K562 (cell line): ENCODE results near the gene HSBP1L1. TPM values are rescaled to one million over a fixed set of nuclear protein-coding genes. Genes with fewer than 3 reads are reported as not detected.
"Not testable (repeated sequence)": the region's sequence is repeated elsewhere in the genome, so short reads cannot be mapped to it uniquely, and the experiment has no call there.

Experiments used
- ATAC-seq: fragments of 200-7000 bp; cut with Tn5 transposase; 3 replicates; pipeline ENCODE4 v1.9.1; 2020; ENCODE audit warnings: moderate library complexity
- BruUV-seq: library from RNA; stranded (reverse); fragments of 400-500 nt; replicated peaks from 2 replicates; lab custom pipeline; 2021; lab: Mats Ljungman, UMichigan
- CTCF ChIA-PET: fragments of 300-600 bp; formaldehyde crosslinking; extraction: SDS; loops from one replicate; lab custom pipeline; 2021; ENCODE audit warnings: low intra/inter-chr PET ratio; lab: Yijun Ruan, JAX
- POLR2A ChIA-PET: fragments of 300-600, 350-650 bp; sonication (Branson Sonifier 250); formaldehyde crosslinking; extraction: SDS; loops from one replicate; lab custom pipeline; 2021; ENCODE audit warnings: antibody characterized with exemption, inconsistent platforms; lab: Yijun Ruan, JAX
- DNase-seq, 4 experiments: peaks; one replicate each; pipeline versions ENCODE4 v3.0.0 to v3.0.0-alpha.2; 2011 to 2018; ENCODE audit warnings: low spot score in 3 of 4, mixed read lengths in 3 of 4; ENCODE audit errors: extremely low read depth in 1 of 4
- FAIRE-seq: peaks from 2 replicates; lab custom pipeline; 2011; peaks lifted over from hg19 to GRCh38; lab: Jason Lieb, UNC
- H2AFZ ChIP-seq: 2 replicates; pipeline ENCODE4 v1.6.0; 2011; ENCODE audit warnings: low read depth, low read length, control low read depth, inconsistent platforms
- H3K27ac ChIP-seq: fragments of 200-600 bp; 3 replicates; pipeline ENCODE4 v1.8.0; 2011; ENCODE audit warnings: low read depth, mild to moderate bottlenecking, control low read depth, inconsistent platforms, low read length, moderate library complexity, mixed read lengths; ENCODE audit errors: extremely low read depth
- H3K27me3 ChIP-seq, 2 experiments: fragments of 300-600 bp in 1 of 2; 2 replicates in 1 of 2; 3 replicates in 1 of 2; pipeline versions ENCODE4 v1.6.0 to v1.8.0; 2011; ENCODE audit warnings: inconsistent platforms in 2 of 2, low read length in 2 of 2, mild to moderate bottlenecking in 1 of 2, mixed read lengths in 1 of 2, moderate library complexity in 1 of 2; ENCODE audit not compliant: control insufficient read depth in 2 of 2, insufficient read depth in 2 of 2
- H3K36me3 ChIP-seq: fragments of 300-600 bp; 3 replicates; pipeline ENCODE4 v1.8.0; 2011; ENCODE audit warnings: mild to moderate bottlenecking, low read length, inconsistent platforms; ENCODE audit not compliant: control insufficient read depth, insufficient read depth
- H3K4me1 ChIP-seq, 2 experiments: fragments of 200-600 bp in 1 of 2; replicated peaks in 1 of 2; 2 replicates in 1 of 2; 3 replicates in 1 of 2; pipeline versions ENCODE4 v1.5.1 to v1.8.0; 2011; ENCODE audit warnings: inconsistent platforms in 2 of 2, low read length in 2 of 2, mild to moderate bottlenecking in 1 of 2, mixed read lengths in 1 of 2, moderate library complexity in 1 of 2; ENCODE audit not compliant: control insufficient read depth in 2 of 2, insufficient read depth in 2 of 2
- H3K4me2 ChIP-seq: 2 replicates; pipeline ENCODE4 v1.6.1; 2011; ENCODE audit warnings: low read length, control low read depth, inconsistent platforms, mixed read lengths; ENCODE audit not compliant: insufficient read depth
- H3K4me3 ChIP-seq: fragments of 200-600 bp; sonication (generic), shearing (Covaris generic); 2 replicates; pipeline ENCODE4 v1.5.1; 2016; ENCODE audit warnings: control low read depth, inconsistent platforms
- H3K79me2 ChIP-seq: fragments of 200-600 bp; 3 replicates; pipeline ENCODE4 v1.8.0; 2011; ENCODE audit warnings: low read length, inconsistent platforms; ENCODE audit not compliant: control insufficient read depth, insufficient read depth
- H3K9ac ChIP-seq, 2 experiments: 2 replicates each; pipeline versions ENCODE4 v1.6.0 to v1.6.1; 2011; ENCODE audit warnings: low read depth in 2 of 2, low read length in 2 of 2, control low read depth in 1 of 2, inconsistent platforms in 1 of 2, mild to moderate bottlenecking in 1 of 2, mixed read lengths in 1 of 2; ENCODE audit not compliant: insufficient read depth in 1 of 2
- H3K9me1 ChIP-seq: one replicate; pipeline ENCODE4 v1.6.0; 2011; ENCODE audit warnings: inconsistent platforms, mild to moderate bottlenecking, low read length, moderate library complexity; ENCODE audit not compliant: control insufficient read depth, insufficient read depth
- H3K9me3 ChIP-seq: replicated peaks from 2 replicates; pipeline ENCODE4 v1.5.1; 2011; ENCODE audit warnings: low read depth, low read length, inconsistent platforms; ENCODE audit not compliant: control insufficient read depth, insufficient read depth
- H4K20me1 ChIP-seq: replicated peaks from 2 replicates; pipeline ENCODE4 v1.6.1; 2011; ENCODE audit warnings: low read length, inconsistent platforms, mixed read lengths; ENCODE audit not compliant: control insufficient read depth, insufficient read depth
- ARID1B ChIP-seq: fragments of 450-650 bp; IDR thresholded peaks from 2 replicates; pipeline ENCODE4 v1.6.1; 2016; ENCODE audit warnings: antibody characterized with exemption, mild to moderate bottlenecking, inconsistent platforms
- CBFA2T3 ChIP-seq: fragments of 450-650 bp; IDR thresholded peaks from 2 replicates; pipeline ENCODE4 v1.6.1; 2017
- EP300 ChIP-seq: IDR thresholded peaks from 2 replicates; pipeline ENCODE4 v1.6.1; 2012; ENCODE audit warnings: low read length, improper control_type of control experiment
- FOSL1 ChIP-seq: fragments of 200-800 bp; sonication (Bioruptor generic); conservative IDR thresholded peaks from 2 replicates; pipeline ENCODE4 v1.6.1; 2016; ENCODE audit warnings: missing genetic modification characterization, missing compliant biosample characterization
- MAFK ChIP-seq: IDR thresholded peaks from 2 replicates; pipeline ENCODE4 v1.6.1; 2011; ENCODE audit warnings: low read length, improper control_type of control experiment
- MTA2 ChIP-seq: fragments of 450-650 bp; IDR thresholded peaks from 2 replicates; pipeline ENCODE4 v1.6.1; 2016; ENCODE audit warnings: low read depth
- NCOR1 ChIP-seq: fragments of 450-650 bp; IDR thresholded peaks from 2 replicates; pipeline ENCODE4 v1.6.1; 2016; ENCODE audit warnings: mild to moderate bottlenecking, moderate library complexity
- TAL1 ChIP-seq: fragments of 450-650 bp; IDR thresholded peaks from 2 replicates; pipeline ENCODE4 v1.6.1; 2016; ENCODE audit warnings: mild to moderate bottlenecking
- TCF3 ChIP-seq: sonication (generic); formaldehyde crosslinking; IDR thresholded peaks from 2 replicates; pipeline ENCODE4 v1.4.0; 2020; ENCODE audit warnings: mild to moderate bottlenecking, missing genetic modification reagents
- TEAD4 ChIP-seq, 2 experiments: sonication (generic) in 1 of 2; formaldehyde crosslinking in 1 of 2; IDR thresholded peaks; 2 replicates each; pipeline versions ENCODE4 v1.6.1 to v1.8.0; 2012 to 2022; ENCODE audit warnings: borderline replicate concordance in 1 of 2, inconsistent platforms in 1 of 2, low read length in 1 of 2, mild to moderate bottlenecking in 1 of 2, missing genetic modification reagents in 1 of 2
- WGBS: fragments of 100-300 bp; shearing (Covaris generic); methylation state at CpG from one replicate; pipeline ENCODE4 v1.1.6; 2016; ENCODE audit warnings: low coverage, mixed read lengths; ENCODE audit not compliant: insufficient coverage; ENCODE audit errors: missing lambda C conversion rate; 5-methylcytosine and 5-hydroxymethylcytosine counted together
- in situ Hi-C: fragments of 300-500 bp; cut with MboI; formaldehyde crosslinking; loops from 4 replicates; pipeline ENCODE4 v1.15.0; 2018; ENCODE audit warnings: inconsistent platforms, mixed read lengths
- intact Hi-C: fragments of 100-400 bp; cut with micrococcal nuclease; formaldehyde crosslinking; loops from 2 replicates; pipeline ENCODE4 v1.14.2; 2022
- polyA plus RNA-seq, 8 experiments: library from polyadenylated mRNA; depleted of rRNA in 4 of 8; stranded (reverse) in 5 of 8; unstranded in 3 of 8; fragments of >200 nt; fragmentation: Nextera tagmentation in 2 of 8; fragmentation: Illumina TruSeq in 1 of 8; extraction: Ambion mirVana in 2 of 8; extraction: Trizol in 1 of 8; gene quantifications; 2 replicates each; pipeline versions ENCODE4 v1.2.1 to v1.2.3, GENCODE V29; 2011 to 2014; ENCODE audit warnings: inconsistent platforms in 1 of 8, missing spikeins in 1 of 8
- total RNA-seq, 7 experiments: library from RNA; depleted of rRNA in 6 of 7; stranded (reverse); fragments of >200 nt in 6 of 7; fragmentation: Illumina TruSeq in 2 of 7; extraction: Trizol in 2 of 7; gene quantifications; 2 replicates each; pipeline versions ENCODE4 v1.2.1 to v1.2.3, GENCODE V29; 2011 to 2021; ENCODE audit warnings: low replicate concordance in 1 of 7
- TF ChIP-seq, protein P1 (sequence below): fragments of 250-450 bp; sonication (Bioruptor Pico); IDR thresholded peaks from 2 replicates; pipeline ENCODE4 v1.6.1; 2021; ENCODE audit warnings: mild to moderate bottlenecking
- TF ChIP-seq, protein P2 (sequence below): fragments of 450-650 bp; IDR thresholded peaks from 2 replicates; pipeline ENCODE4 v1.6.1; 2014; ENCODE audit warnings: low read depth, mild to moderate bottlenecking, moderate library complexity, borderline replicate concordance
- TF ChIP-seq, protein P3 (sequence below): sonication (generic); formaldehyde crosslinking; IDR thresholded peaks from 2 replicates; pipeline ENCODE4 v1.8.0; 2022; ENCODE audit warnings: mild to moderate bottlenecking, low read depth, missing genetic modification reagents
- TF ChIP-seq, protein P4 (sequence below): IDR thresholded peaks from 2 replicates; pipeline ENCODE4 v1.6.1; 2012; ENCODE audit warnings: low read depth, low read length, improper control_type of control experiment, borderline replicate concordance
- TF ChIP-seq, protein P5 (sequence below): sonication (generic); IDR thresholded peaks from 2 replicates; pipeline ENCODE4 v1.6.1; 2016

Gene HSBP1L1
- total and polyA plus RNA-seq, 9 of the 15 experiments (the other 6 are each of a cell fraction or from before 2014, with no cell fraction given), result 0.24 to 0.36 TPM; not detected in 7

DNA sequence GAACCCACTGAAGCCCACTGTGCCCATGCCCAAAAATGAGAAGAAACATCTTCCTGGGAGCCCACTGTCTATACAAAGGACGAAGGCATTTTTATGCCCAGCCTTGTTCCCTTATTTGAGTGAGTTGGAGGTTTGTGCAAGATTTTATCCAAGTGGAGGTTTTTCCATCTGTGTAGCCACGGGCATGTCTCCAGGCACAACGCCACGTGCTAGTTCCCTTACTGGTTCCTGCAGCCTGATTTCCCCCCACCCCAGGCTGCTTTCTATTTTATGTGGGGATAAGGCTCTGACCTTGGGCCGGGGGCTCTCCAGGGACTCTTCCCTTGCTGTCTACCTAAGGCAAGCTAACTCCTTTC lies 46.1 kb downstream of the HSBP1L1 start (continued):
- TF ChIP-seq, protein P1, sequence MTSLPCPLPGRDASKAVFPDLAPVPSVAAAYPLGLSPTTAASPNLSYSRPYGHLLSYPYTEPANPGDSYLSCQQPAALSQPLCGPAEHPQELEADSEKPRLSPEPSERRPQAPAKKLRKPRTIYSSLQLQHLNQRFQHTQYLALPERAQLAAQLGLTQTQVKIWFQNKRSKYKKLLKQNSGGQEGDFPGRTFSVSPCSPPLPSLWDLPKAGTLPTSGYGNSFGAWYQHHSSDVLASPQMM (CRISPR knock-in tag), result no peak
- TF ChIP-seq, protein P2, sequence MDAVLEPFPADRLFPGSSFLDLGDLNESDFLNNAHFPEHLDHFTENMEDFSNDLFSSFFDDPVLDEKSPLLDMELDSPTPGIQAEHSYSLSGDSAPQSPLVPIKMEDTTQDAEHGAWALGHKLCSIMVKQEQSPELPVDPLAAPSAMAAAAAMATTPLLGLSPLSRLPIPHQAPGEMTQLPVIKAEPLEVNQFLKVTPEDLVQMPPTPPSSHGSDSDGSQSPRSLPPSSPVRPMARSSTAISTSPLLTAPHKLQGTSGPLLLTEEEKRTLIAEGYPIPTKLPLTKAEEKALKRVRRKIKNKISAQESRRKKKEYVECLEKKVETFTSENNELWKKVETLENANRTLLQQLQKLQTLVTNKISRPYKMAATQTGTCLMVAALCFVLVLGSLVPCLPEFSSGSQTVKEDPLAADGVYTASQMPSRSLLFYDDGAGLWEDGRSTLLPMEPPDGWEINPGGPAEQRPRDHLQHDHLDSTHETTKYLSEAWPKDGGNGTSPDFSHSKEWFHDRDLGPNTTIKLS, result no peak
- TF ChIP-seq, protein P3, sequence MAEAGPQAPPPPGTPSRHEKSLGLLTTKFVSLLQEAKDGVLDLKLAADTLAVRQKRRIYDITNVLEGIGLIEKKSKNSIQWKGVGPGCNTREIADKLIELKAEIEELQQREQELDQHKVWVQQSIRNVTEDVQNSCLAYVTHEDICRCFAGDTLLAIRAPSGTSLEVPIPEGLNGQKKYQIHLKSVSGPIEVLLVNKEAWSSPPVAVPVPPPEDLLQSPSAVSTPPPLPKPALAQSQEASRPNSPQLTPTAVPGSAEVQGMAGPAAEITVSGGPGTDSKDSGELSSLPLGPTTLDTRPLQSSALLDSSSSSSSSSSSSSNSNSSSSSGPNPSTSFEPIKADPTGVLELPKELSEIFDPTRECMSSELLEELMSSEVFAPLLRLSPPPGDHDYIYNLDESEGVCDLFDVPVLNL (CRISPR knock-in tag), result no peak
- TF ChIP-seq FOSL1 (tag) (peak; percentile 50), MAFK (no peak)

DNA sequence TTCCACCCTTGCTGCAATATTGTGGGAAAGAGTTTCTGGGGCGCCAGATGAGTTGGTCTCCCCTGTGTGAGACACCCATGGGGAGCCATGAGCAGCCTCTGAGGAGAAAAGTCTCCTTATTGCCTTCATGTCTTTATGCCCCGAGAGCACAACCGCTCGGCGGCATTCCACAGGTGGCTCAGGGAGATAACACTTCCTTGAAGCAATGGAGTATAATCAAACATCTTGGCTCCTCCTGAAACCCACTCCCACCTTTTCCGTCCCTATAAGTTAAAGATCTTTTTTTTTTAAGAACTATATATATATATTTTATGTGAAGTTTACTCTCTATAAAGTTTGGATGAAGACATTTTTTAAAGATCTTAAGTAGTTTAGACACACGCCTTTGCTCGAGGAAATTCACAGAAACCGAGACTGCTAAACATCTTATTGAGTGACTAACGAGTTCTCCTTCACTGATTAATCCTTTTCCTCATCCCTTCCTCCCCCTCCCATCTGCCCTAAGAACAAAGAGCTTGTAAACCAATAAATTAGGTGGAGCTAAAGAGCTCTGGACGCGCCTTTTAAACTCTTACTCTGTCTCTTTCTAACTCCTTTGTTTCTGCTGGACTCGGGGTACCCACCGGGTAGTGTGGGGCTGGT lies 47.2 kb downstream of the HSBP1L1 start:
- Histone ChIP-seq H3K4me1 (peaks cover 8 to 24% of the 10 kb centered on the region in 2 experiments; a peak in 4 of 5 replicates), H3K4me2 (peak overlapping the region; percentile 53; the same call in 1 of the 2 replicates), H2AFZ (peak overlapping the region; percentile 68), H3K27ac (peak overlapping the region; percentile 65)
- POLR2A ChIA-PET; in situ Hi-C loops; H3K36me3 ChIP-seq; intact Hi-C loops; H3K9me1 ChIP-seq; BruUV-seq; H3K9ac ChIP-seq; H3K27me3 ChIP-seq; H3K9me3 ChIP-seq; H4K20me1 ChIP-seq; H3K79me2 ChIP-seq; H3K4me3 ChIP-seq; CTCF ChIA-PET; TF ChIP-seq TEAD4 (CRISPR knock-in tag; IDR thresholded peaks at IDR 0.05; ENCODE audit: borderline replicate concordance): not testable (repeated sequence)
- ATAC-seq, result peak; percentile 76
- peak in 3 of 4 experiments; percentile 12 to 76 (median 19) for DNase-seq
- whole genome bisulfite sequencing, result 2% methylated on average over 12 of the region's 14 CpGs
- FAIRE-seq, result peak; percentile 81
- TF ChIP-seq, protein P4, sequence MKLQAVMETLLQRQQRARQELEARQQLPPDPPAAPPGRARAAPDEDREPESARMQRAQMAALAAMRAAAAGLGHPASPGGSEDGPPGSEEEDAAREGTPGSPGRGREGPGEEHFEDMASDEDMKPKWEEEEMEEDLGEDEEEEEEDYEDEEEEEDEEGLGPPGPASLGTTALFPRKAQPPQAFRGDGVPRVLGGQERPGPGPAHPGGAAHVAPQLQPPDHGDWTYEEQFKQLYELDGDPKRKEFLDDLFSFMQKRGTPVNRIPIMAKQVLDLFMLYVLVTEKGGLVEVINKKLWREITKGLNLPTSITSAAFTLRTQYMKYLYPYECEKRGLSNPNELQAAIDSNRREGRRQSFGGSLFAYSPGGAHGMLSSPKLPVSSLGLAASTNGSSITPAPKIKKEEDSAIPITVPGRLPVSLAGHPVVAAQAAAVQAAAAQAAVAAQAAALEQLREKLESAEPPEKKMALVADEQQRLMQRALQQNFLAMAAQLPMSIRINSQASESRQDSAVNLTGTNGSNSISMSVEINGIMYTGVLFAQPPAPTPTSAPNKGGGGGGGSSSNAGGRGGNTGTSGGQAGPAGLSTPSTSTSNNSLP, result 0 out of 2 replicates have a peak, but pooled peaks have one; percentile 29
- TF ChIP-seq, protein P5, sequence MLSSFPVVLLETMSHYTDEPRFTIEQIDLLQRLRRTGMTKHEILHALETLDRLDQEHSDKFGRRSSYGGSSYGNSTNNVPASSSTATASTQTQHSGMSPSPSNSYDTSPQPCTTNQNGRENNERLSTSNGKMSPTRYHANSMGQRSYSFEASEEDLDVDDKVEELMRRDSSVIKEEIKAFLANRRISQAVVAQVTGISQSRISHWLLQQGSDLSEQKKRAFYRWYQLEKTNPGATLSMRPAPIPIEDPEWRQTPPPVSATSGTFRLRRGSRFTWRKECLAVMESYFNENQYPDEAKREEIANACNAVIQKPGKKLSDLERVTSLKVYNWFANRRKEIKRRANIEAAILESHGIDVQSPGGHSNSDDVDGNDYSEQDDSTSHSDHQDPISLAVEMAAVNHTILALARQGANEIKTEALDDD, result peak; percentile 82
- TF ChIP-seq EP300 (peak; percentile 36; the same call in 1 of the 2 replicates), CBFA2T3 (peak; percentile 40), TAL1 (peak; percentile 56; the same call in 1 of the 2 replicates), TCF3 (CRISPR knock-in tag) (peak; percentile 59), MTA2 (0 out of 2 replicates have a peak, but pooled peaks have one; percentile 10), TEAD4 (IDR thresholded peaks at IDR 0.05; ENCODE audit: low read length) (peak; percentile 32; the same call in 1 of the 2 replicates), ARID1B (peak; percentile 80), NCOR1 (peak; percentile 17; the same call in 1 of the 2 replicates)
